ENCODE measurements around the gene DEPDC1B. TPM values are rescaled to one million over a fixed set of nuclear protein-coding genes. Genes with fewer than 3 reads are reported as not detected.

The DEPDC1B gene
- polyA plus RNA-seq, 1 donor from 2014 or later: 10.4 TPM

Other genes starting within 250 kb of the DEPDC1B start
- 6.5 TPM for gene ELOVL7, start 144.1 kb upstream of the DEPDC1B start, polyA plus RNA-seq (ENCODE audit: insufficient read depth, low read depth, low replicate concordance)
- 5.6 TPM for gene ERCC8, start 244.9 kb upstream of the DEPDC1B start, polyA plus RNA-seq (ENCODE audit: insufficient read depth, low read depth, low replicate concordance)
- gene NDUFAF2, start 245.0 kb upstream of the DEPDC1B start, polyA plus RNA-seq (ENCODE audit: insufficient read depth, low read depth, low replicate concordance): 30.6 TPM

Data from brain (organoid and tissue), 1 donor.